ENCODE results near the gene MYH6. TPM values are rescaled to one million over a fixed set of nuclear protein-coding genes. Genes with fewer than 3 reads are reported as not detected.
"Not testable (repeated sequence)": the region's sequence is repeated elsewhere in the genome, so short reads cannot be mapped to it uniquely, and the experiment has no call there.

The MYH6 gene
- total RNA-seq (4,520 and 8,484 TPM in 2 replicates), polyA plus RNA-seq (2,795 and 4,145 TPM in 2 replicates)

GRCh38 chr14:23407516-23408306, at the start of gene MYH6:
MYH6 (minus strand) TSS chr14:23408273; CDS start chr14:23407223, 1,050 bp downstream.
- Histone ChIP-seq H3K4me1 (ENCODE audit: low read depth) (peaks cover 40% of the 10 kb centered on the region), H3K27me3 (no peaks in the 10 kb centered on the region), H3K9me3 (ENCODE audit: low read depth) (no peaks in the 10 kb centered on the region), H3K27ac (peak within 1 kb of the TSS; percentile 99), H3K36me3 (peaks cover 52% of the 10 kb centered on the region), H3K4me3 (peak within 1 kb of the TSS; percentile 98)
- no peak for DNase-seq (ENCODE audit: low read depth in 1 of 2, low spot score in 1 of 2)
- no peak for TF ChIP-seq CTCF (IDR thresholded peaks at IDR 0.05; ENCODE audit: low read depth, low read length)

GRCh38 chr14:23456883-23457586, 49.0 kb upstream of the MYH6 start:
- H3K4me1 ChIP-seq (ENCODE audit: low read depth), result peaks cover 14% of the 10 kb centered on the region
- peak; percentile 29 for TF ChIP-seq CTCF (IDR thresholded peaks at IDR 0.05; ENCODE audit: low read depth, low read length)
- H3K27me3 ChIP-seq; H3K9me3 ChIP-seq (ENCODE audit: low read depth); H3K36me3 ChIP-seq; H3K4me3 ChIP-seq: not testable (repeated sequence)
- peak overlapping the region; percentile 2 for H3K27ac ChIP-seq
- DNase-seq (ENCODE audit: low read depth in 1 of 2, low spot score in 1 of 2), result peak; percentile 3 to 55

- Histone ChIP-seq H3K27me3 (no peaks in the 10 kb centered on the region), H3K27ac (peak overlapping the region; percentile 82), H3K4me3 (no peak overlapping the region), H3K9me3 (ENCODE audit: low read depth) (no peaks in the 10 kb centered on the region), H3K4me1 (ENCODE audit: low read depth) (peaks cover 16% of the 10 kb centered on the region), H3K36me3 (no peaks in the 10 kb centered on the region)
- no peak for DNase-seq (ENCODE audit: low read depth in 1 of 2, low spot score in 1 of 2)
- no peak for TF ChIP-seq CTCF (IDR thresholded peaks at IDR 0.05; ENCODE audit: low read depth, low read length)
These were observed 46.4 kb upstream of the MYH6 start for GRCh38 chr14:23454445-23454856.

- Histone ChIP-seq H3K9me3 (ENCODE audit: low read depth) (no peaks in the 10 kb centered on the region), H3K27ac (no peak overlapping the region), H3K27me3 (no peaks in the 10 kb centered on the region), H3K36me3 (no peaks in the 10 kb centered on the region), H3K4me3 (no peak overlapping the region), H3K4me1 (ENCODE audit: low read depth) (peaks cover 30% of the 10 kb centered on the region)
- no peak for DNase-seq (ENCODE audit: low read depth in 1 of 2, low spot score in 1 of 2)
- TF ChIP-seq CTCF (IDR thresholded peaks at IDR 0.05; ENCODE audit: low read depth, low read length), result no peak
These were observed 44.2 kb upstream of the MYH6 start for GRCh38 chr14:23452237-23452636.

- TF ChIP-seq CTCF (IDR thresholded peaks at IDR 0.05; ENCODE audit: low read depth, low read length), result no peak
- no peaks in the 10 kb centered on the region for H3K9me3 ChIP-seq (ENCODE audit: low read depth)
- H3K27me3 ChIP-seq, result no peaks in the 10 kb centered on the region
- no peaks in the 10 kb centered on the region for H3K36me3 ChIP-seq
- no peak overlapping the region for H3K4me3 ChIP-seq
- peaks cover 49% of the 10 kb centered on the region for H3K4me1 ChIP-seq (ENCODE audit: low read depth)
- DNase-seq (ENCODE audit: low read depth in 1 of 2, low spot score in 1 of 2), result no peak
- peak overlapping the region; percentile 72 for H3K27ac ChIP-seq
These were observed 42.3 kb upstream of the MYH6 start for GRCh38 chr14:23450379-23450778.

Measured in cardiac muscle cell (in vitro differentiated cells and primary cell).